ENCODE measurements around the gene MRPL49. TPM values are rescaled to one million over a fixed set of nuclear protein-coding genes. Genes with fewer than 3 reads are reported as not detected.

The MRPL49 gene
- total and polyA plus RNA-seq, 9 of the 15 experiments (the other 6 are each of a cell fraction or from before 2014, with no cell fraction given), result 74.3 to 132 (median 91.2) TPM

- TF ChIP-seq E2F6 (IDR thresholded peaks at IDR 0.05; ENCODE audit: borderline replicate concordance in 1 of 2, extremely low read depth in 1 of 2, insufficient read depth in 1 of 2, insufficient read length in 1 of 2, low read depth in 1 of 2, low read length in 1 of 2, poor library complexity in 1 of 2, severe bottlenecking in 1 of 2), result peak; percentile 43 to 90
- no peak for TF ChIP-seq FOXP1 (CRISPR knock-in tag; IDR thresholded peaks at IDR 0.05)
- TF ChIP-seq KDM5B (IDR thresholded peaks at IDR 0.05; ENCODE audit: insufficient replicate concordance, low read depth, low read length), result no peak
- TF ChIP-seq ZFP30 (CRISPR knock-in tag; IDR thresholded peaks at IDR 0.05; ENCODE audit: borderline replicate concordance), result no peak
- TF ChIP-seq E2F3 (CRISPR knock-in tag; IDR thresholded peaks at IDR 0.05), result no peak
- TF ChIP-seq SIRT6 (IDR thresholded peaks at IDR 0.05; ENCODE audit: low read depth, low read length), result no peak
- TF ChIP-seq DNMT1 (IDR thresholded peaks at IDR 0.05), result no peak
- TF ChIP-seq MYC (IDR thresholded peaks at IDR 0.05; ENCODE audit: low read depth, low read length), result peak; percentile 39; the same call in 1 of the 2 replicates
- TF ChIP-seq MYC (CRISPR knock-in tag; IDR thresholded peaks at IDR 0.05; ENCODE audit: borderline replicate concordance, low read depth), result no peak
- peak; percentile 88 for TF ChIP-seq MAX (CRISPR knock-in tag; IDR thresholded peaks at IDR 0.05)
- no peak for TF ChIP-seq CREB1 (IDR thresholded peaks at IDR 0.05)
- TF ChIP-seq CREB1 (CRISPR knock-in tag; IDR thresholded peaks at IDR 0.05), result peak; percentile 56; the same call in 1 of the 2 replicates
- no peak for TF ChIP-seq BRF2 (IDR thresholded peaks at IDR 0.05; ENCODE audit: borderline replicate concordance, insufficient read depth, insufficient read length)
- no peak for TF ChIP-seq TAL1 (IDR thresholded peaks at IDR 0.05)
- no peak for TF ChIP-seq ZNF311 (CRISPR knock-in tag; IDR thresholded peaks at IDR 0.05)
- no peak for TF ChIP-seq CREBBP (IDR thresholded peaks at IDR 0.05; ENCODE audit: low read depth, low read length)
- TF ChIP-seq MXI1 (IDR thresholded peaks at IDR 0.05; ENCODE audit: low read depth, low read length), result no peak
- TF ChIP-seq MEIS2 (IDR thresholded peaks at IDR 0.05; ENCODE audit: partially characterized antibody), result no peak
- TF ChIP-seq IRF1 (CRISPR knock-in tag; IDR thresholded peaks at IDR 0.05; ENCODE audit: borderline replicate concordance), result no peak
- peak; percentile 85 for TF ChIP-seq ZNF224 (CRISPR knock-in tag; IDR thresholded peaks at IDR 0.05)
Measured at GRCh38 chr11:65116370-65117205, 5.5 kb upstream of the MRPL49 start (continued).
